ENCODE measurements around the gene PLB1.
"Not testable (repeated sequence)": the region's sequence is repeated elsewhere in the genome, so short reads cannot be mapped to it uniquely, and the experiment has no call there.

PLB1 gene

DNA sequence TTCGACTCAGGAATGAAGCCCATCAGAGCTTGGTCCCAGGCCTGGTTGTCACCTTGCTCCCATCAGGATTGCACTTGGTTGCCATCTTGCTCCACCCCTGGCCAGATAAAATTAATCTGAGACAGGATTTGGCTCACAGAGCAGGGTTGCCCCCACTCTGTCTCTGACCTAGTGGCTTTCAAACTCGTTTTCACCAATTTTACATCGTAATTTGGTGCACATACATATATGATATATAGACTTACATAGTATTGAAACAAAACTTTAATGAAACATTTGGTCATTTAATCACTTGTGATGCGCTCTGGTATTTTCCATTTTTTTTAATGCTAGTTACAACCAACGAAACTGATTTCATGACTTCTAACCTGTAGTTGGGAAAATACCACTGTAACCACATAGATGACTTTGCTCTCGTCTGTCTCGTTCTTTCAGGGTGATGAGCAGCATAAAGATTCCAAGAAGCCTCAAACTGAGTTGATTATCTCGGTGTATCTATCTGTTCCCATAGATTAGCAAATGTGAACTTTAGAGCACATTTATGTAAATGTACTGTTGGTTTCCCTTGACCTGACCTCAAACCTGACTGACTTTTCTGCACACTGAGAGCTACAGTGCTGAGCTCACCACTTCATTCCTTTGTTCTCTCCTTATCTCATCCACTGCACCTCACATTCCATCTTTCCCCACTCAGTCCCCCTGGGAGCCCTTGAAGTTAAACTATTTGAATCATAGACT, 30.5 kb upstream of the PLB1 start:
- DNase-seq (ENCODE audit: low spot score), result no peak

DNA sequence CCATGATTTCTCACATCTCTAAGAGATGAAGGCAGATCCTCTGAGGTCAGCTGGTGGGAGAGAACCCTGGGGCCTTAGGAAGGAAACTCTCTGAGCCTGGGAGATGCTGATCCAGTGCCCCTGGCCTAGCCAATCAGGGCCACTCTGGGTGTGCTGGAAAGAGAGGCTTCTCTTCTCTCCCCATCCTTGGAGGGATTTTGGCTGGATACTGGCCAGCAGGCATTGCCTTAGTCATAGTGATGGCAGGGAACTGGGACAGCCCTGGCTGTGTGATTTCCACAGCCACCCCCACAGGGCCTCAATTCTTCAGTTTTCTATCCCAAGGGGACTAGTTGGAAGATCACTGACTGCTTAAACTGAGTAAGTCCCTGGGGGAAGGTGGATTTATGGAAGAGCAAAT, 26.6 kb upstream of the PLB1 start:
- no peak for DNase-seq (ENCODE audit: low spot score)

DNA sequence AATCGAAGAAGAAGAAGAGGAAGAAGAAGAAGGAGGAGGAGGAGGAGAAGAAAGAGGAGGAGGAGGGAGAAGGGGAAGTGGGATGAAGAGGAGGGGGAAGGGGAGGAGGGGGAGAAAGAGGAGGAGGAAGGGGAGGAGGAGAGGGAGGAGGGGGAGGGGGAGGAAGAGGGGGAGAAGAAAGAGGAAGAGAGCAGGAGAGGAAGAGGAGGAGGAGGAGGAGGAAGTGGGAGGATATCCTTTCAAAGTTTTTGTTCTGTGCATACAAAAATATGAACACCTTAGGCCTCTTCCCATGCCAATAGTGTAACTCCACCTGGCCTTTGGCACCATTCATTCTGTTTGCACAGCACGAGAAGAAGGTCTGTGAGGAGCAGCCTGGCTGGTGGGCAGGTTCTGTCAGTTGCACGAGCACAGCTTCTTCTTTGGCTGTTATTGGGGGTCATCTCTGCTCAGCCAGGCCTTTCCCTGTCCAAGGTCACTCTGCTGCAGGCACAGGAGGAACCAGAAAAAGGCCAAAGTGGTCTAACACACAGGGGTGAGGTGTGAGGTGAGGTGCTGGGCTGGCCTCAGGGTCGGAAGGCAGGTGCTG, 25.8 kb upstream of the PLB1 start:
- DNase-seq (ENCODE audit: low spot score), result no peak

DNA sequence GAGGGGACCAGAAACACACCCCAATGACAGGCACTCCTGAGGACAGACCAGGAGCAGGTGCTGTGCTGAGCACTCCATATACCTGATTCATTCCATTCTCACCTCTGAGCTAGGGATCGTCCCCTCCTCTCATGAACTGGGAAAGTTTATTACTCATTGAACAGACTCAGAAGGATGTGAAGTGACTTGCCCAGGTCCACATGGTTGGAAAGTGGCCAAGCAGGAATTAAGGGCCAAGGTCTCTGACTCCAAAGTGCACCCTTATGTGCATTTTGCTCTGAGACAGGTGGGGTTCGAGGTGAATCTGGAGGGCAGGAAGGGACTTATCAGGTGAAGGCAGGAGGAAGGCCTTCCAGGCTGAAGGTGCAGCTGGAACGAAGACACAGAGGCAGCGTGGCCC, 25.1 kb upstream of the PLB1 start:
- DNase-seq (ENCODE audit: low spot score), result no peak

DNA sequence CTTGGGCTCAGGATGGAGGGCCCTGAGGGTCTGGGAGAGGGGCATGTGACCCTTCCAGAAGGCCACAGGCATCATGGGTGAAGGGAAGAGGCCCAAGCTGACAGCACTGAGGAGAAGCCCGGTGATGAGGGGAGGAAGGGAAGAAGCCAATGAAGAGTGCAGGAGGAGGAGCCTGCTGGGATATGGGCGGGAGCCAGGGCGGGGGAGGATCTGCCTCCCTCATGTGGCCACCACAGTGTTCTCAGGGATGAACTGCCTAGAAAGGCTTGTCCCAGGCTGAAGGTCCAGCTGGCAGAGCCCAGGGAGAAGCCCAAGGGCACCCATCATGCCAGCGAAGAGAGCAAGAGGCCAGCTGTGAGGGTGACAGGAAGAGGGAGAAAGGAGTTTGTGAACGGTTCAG, 24.6 kb upstream of the PLB1 start:
- DNase-seq (ENCODE audit: low spot score), result no peak

DNA sequence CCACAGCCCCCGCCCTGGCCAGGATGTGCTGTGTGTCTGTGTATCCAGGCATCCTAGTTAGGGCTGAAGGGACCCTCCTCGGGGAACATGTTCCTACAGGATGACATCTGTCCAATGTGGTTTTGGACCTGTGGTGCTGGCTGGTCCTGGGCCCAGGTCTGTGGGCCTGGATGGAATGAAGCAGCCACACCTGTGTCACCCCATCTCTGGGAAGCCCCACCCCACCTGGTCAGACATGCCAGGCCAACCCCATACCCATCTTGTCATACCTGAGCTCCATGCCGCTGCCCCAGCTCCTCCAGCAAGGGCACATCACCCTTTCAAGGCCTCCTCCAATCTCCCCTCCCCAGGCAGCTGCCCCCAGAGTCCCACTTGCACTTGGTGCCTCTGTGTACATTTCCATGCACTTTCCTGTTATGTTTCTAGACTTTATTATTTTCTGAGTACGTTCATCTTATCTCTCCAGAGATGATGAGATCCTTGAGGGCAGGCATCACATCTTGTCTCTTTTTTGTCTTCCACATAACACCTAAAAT, 24.1 kb upstream of the PLB1 start:
- DNase-seq (ENCODE audit: low spot score), result no peak

DNA sequence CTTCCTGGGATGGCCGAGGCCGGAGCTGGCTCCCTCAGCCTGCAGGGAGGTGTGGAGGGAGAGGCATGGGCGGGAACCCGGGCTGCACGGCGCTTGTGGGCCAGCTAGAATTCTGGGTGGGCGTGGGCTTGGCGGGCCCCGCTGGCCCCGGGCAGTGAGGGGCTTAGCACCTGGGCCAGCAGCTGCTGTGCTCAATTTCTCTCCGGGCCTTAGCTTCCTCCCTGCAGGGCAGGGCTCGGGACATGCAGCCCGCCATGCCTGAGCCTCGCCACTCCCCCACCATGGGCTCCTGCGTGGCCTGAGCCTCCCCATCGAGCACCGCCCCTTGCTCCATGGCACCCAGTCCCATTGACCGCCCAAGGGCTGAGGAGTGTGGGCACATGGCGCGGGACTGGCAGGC, 23.2 kb upstream of the PLB1 start:
- DNase-seq (ENCODE audit: low spot score), result not testable (repeated sequence)

DNA sequence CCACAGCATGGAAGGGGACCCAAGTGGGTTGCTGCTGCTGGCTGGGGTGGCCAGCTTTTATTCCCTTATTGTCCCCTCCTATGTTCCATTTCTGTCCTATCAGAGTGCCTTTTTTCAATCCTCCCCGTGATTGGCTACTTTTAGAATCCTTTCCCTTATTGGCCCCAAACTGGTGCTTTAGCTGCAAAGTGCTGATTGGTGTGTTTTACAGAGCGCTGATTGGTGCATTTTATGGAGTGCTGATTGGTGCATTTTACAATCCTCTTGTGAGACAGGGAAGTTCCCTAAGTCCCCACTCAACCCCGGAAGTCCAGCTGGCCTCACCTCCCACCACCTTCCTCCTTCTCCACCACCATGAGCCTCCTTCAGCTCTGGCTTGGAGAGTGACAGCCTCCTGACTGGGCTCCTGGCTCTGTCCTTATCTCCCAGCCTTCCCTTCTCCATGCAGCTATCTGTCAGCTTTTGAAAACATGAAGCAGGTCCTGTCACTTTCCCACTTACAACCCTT, 20.7 kb upstream of the PLB1 start:
- no peak for DNase-seq (ENCODE audit: low spot score)

DNA sequence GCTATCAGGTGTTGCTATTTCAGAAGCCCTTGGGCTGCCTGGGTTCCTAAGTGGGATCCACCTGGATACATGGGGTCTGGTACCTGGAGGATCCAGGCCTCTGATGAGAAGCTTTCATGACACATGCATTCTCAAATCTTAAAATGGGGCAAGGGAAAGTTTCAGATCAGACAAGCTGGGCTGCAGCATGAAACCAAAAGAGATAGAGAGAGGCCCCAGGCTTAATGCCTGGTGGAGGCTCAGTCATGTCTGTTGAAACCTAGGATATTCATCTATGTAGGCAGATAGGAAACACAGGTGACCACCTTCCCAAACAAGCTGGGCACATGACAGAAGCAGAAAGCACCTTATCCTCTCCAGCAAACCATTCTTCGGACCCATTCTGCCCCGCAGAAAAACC, 18.8 kb upstream of the PLB1 start:
- no peak for DNase-seq (ENCODE audit: low spot score)

DNA sequence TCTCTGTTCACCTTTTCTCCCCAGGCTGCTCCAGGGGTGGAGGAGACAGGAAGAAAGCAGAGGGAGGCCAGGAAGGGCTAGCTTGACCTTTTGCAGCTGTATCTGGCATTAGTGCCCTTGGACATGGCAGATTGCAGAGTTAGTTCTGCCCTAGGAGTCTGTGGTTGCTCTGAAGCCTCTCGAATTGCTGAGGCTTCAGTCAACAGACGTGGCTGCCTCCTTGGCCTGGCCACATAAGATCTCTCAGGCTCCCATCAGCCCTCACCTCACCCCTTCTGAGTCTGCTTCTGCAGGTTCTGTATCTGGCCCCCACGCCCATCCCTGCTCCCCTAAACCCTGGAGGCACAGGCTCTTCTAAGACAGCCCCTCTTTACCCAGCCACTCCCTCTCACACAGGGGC, 18.2 kb upstream of the PLB1 start:
- no peak for DNase-seq (ENCODE audit: low spot score)

DNA sequence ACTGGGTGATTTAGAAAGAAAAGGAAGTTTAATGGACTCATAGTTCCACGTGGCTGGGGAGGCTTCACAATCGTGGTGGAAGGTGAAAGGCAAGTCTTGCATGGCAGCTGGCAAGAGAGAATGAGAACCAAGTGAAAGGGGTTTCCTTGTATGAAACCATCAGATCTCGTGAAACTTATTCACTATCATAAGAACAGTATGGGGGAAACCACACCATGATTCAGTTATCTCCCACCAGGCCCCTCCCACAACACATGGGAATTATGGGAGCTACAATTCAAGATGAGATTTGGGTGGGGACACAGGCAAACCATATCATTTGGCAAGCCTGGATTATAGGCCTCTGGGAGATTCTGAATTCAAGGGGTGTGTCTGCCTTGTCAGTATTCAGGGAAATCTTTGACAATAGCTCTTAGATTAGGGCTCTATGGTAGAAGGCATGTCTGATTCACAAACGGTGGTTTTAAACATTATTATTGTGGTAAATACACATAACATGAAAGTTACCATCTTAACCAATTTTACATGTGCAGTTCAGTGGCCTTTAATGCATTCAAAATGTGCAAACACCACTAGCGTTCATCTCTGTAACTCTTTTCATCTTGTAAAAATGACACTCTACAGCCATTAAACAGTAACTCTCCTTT, 15.3 kb upstream of the PLB1 start:
- no peak for DNase-seq (ENCODE audit: low spot score)

DNA sequence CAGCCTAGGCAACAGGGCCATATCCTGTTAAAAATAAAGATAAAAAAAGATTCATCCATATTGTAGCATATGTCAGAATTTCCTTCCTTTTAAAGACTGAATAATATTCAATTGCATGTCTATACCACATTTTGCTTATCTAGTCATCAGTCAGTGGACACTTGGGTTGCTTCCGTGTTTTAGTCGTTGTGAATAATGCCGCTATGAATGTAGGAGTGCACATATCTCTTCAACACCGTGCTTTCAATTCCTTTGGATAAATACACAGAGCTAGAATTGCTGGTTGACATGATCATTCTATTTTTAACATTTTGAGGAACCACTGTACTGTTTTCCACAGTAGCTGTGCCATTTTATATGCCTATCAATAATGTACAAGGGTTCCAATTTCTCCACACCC, 14.0 kb upstream of the PLB1 start:
- DNase-seq (ENCODE audit: low spot score), result no peak

DNA sequence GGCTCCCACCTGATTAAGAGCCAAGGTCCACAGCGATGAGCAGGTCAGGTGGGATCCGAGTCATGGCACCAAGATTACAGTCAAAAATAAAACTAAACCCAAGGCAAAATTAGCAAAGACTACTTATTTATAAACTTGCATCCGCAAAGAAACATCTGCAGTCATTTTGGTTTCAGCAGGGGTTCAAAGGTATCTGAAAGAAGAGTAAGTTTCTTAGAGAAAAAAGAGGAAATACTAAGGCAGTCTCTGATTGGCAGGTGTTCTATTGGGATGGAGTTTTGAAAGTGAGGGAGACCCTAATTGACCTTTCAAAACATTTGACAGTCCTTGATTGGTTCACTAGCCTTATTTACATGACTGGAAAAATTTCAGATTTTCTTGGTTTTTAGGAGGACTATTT, 11.0 kb upstream of the PLB1 start:
- DNase-seq (ENCODE audit: low spot score), result no peak

DNA sequence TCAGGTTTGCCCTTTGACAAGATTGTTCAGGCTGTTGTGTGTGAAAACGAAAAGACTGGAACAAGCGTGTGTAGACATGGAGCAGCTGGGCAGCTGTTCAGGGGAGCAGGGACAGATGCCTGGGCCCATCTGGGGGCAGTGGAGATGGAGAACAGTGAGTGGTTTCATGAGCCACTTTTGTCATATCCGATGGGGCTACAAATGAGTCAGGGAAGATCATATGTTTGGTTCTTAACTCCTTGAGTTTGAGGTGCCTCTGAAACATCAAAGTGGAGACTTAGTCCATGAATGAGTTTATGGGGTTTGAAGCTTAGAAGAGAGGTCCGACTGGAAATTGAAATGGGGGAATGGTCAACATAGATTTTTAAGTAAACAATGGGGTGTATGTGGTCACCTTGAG, 9.3 kb upstream of the PLB1 start:
- DNase-seq (ENCODE audit: low spot score), result no peak

DNA sequence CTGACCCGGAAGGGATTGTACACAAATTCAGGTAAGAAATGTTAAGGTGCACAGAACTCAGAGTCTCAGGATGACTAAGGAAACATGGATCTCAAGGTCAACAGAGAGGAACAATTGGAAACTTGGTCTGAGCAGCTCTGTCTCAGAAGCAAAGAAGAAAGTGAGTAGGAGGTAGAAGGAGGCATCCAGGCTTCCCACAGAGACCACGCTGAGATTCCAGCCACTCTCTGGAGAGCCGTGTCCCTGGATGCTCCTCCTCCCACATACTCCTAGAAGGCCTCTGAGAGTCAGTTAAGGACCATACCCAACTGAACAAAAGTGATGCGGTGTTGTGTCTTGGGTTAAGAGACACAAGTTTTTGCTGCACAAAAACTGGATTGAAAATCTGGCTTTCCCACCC, 8.6 kb upstream of the PLB1 start:
- no peak for DNase-seq (ENCODE audit: low spot score)

DNA sequence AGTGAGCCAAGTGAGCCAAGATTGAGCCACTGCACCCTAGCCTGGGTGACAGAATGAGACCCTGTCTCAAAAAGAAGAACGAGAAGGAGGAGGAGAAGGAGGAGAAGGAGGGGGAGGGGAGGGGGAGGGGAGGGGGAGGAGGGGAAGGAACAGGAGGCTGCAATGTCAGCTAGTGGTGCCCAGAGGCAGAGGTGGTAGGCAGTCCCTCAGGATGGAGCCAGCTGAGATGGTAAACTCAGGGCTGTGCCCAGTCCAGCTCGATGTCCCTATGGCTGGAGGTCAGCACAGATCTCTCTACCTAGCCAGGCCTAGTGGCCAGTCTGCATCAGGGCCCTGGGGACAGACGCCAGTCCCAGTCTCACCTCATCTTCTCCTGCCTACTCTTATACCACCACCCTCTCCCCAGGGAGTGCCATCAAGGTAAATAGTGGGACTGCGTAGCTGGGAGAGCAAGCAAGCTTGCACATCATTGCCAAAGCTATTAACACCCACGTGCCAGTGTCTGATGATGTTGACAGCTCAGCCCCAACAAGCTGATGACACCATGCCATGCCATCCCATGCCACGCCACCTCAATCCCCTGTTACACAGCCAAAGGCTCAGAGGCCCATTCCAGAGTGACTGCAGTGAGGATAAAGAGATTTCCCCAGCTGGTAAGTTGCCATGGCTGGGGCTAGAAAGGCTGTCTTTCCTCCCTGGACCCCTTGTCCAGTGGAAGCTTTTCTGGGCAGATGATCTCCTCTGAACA, 7.6 kb upstream of the PLB1 start:
- DNase-seq (ENCODE audit: low spot score), result no peak

DNA sequence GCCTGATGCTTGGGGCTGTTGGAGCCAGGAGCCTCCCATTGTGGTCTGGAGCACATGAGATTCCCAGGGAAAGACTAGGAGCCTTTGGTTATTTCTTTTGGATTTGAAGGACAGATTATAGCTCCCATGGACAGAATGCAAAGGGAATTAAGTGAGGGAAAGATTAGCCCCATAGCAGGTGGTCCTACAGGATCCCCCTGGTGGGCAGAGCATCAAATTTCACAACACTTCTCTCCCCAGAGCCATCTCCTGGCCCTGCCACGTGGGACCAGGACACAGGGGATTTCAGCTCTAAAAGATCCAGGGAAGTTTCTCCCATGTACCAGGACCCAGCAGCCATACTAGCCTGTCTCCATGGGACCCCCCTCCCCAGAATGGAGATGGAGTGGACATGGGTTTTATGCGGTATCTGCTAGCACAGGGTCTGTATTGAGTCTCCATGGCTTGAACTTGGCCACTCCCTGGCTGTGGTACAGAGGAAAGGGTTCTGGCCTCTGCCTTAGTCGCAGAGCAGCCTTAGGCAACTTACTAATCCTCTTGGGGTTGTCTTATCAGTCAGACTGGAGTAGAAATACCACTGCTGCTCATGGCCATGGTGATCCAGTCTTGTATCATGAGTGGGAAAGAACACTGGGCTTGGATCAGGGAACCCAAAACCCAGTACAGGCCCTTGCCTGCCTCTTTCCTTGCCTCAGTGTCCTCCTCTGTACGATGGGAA, 6.8 kb upstream of the PLB1 start:
- no peak for DNase-seq (ENCODE audit: low spot score)

DNA sequence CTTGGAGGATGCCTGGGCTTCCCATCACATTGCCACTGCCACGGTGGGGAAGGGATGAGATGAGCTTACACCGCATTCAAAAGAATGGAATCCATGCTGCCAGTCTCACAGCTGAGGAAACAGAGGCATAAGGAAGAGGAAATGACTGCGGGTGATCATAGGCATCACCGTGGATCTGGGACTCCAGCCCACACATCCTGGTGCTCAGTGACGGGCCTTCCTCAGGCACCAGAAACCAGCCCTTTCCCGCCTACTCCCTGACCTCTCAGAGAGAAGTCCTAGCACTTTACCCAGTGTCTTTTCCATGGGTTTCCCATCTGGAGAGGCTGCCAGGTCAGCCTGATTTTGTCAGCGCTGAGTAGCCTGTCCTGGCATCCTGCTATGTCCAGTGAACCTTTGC, 5.3 kb upstream of the PLB1 start:
- DNase-seq (ENCODE audit: low spot score), result no peak

DNA sequence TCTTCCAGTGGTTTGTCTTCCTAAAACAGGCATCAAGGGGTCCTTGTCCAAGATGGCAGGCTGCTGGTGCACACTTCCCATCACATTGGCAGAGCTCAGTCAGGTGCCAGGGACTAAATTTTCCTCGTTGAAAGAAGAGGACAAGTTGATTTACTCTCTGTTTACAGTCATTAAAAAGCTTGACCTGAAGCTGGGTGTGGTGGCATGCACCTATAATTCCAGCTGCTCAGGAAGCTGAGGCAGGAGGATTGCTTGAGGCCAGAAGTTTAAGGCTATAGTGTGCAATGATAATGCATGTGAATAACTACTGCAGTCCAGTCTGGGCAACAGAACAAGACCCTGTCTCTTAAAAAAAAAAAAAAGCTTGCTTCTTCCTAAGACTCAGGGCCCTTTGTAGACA, 3.6 kb upstream of the PLB1 start:
- no peak for DNase-seq (ENCODE audit: low spot score)

DNA sequence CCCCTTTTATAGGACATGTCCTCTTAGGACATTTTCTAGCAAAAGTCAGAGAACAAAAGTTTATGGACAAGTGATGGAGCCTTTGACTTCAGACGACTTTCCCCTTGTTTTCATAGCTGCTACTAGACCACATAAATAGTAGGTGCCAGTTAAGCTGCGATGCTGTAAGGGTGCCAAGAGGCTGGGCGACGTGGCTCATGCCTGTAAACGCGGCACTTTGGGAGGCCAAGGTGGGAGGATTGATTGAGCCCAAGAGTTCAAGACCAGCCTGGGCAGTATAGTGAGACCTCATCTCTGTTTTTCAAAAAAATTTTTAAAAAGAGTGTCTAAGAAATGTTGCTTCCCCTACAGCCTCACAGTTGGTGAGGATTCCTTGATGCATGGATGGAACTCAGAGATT, 2.2 kb upstream of the PLB1 start:
- no peak for DNase-seq (ENCODE audit: low spot score)

DNA sequence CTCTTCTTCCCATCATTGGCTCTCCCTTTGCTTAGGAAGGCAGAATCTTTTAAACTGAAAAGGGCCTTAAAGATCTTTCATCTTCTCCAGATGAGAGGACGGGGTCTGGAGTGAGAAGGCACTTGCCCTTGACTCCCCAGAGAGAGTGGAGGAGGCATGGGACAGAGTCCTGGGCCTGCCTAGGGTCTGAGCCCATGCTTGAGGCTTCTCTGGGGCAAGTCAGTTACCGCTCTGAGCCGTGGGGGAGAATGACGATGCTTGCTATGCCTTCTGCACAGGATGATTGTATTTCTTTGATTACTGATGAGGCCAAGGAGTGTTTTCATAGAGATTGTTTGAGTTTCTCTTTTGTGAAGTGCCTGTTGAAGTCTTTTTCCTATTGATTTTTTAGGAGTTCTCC, 921 bp downstream of the PLB1 start:
- DNase-seq (ENCODE audit: low spot score), result no peak

DNA sequence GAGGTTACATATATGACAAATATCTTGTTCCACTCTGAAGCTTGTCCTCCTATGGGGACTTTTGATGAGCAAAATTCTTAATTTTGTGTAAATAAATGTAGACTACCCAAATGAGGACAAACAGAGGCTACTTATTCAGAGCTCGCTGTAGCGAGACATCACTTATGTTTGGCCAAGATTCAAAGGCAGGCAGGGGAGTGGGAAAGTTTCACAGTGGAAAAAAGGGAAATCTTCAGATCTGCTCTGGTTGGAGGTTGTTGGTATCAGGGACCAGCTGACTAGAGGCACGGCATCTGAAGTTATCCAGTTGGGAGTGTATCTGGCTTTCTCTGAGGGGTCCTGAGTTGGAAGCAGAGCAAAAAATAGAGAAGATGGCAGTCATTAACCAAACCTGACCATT, 1.3 kb downstream of the PLB1 start:
- no peak for DNase-seq (ENCODE audit: low spot score)
